ENCODE results near the gene B4GALNT2.

B4GALNT2 gene

DNA sequence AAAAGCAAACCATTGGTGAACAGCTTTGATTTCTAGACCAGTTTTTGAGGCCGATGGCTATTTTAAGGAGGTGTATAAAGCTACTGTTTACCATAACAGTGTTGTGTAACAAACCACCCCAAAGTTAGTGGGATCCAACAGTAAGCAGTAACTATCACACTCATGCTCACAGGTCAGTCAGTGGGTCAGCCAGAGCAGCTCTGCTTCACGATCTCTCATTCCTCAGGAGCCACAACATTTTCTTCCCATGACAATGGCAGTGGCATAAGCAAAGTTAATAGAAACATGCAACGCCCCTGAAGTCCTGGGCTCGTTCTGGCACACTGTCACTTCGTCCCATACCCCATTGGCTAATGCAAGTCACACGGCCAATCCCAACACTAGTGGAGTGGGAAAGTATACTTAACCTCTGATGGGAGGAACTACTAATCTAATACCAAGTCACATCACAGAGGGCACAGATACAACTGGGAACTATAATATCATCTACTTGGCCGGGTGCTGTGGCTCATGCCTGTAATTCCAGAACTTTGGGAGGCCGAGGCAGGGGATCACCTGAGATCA is 28.0 kb upstream of the B4GALNT2 start:
- no peak for DNase-seq (ENCODE audit: extremely low read depth, insufficient read length)
- H3K36me3 ChIP-seq (ENCODE audit: control insufficient read depth, insufficient read depth, low read length) = no peaks in the 10 kb centered on the region

DNA sequence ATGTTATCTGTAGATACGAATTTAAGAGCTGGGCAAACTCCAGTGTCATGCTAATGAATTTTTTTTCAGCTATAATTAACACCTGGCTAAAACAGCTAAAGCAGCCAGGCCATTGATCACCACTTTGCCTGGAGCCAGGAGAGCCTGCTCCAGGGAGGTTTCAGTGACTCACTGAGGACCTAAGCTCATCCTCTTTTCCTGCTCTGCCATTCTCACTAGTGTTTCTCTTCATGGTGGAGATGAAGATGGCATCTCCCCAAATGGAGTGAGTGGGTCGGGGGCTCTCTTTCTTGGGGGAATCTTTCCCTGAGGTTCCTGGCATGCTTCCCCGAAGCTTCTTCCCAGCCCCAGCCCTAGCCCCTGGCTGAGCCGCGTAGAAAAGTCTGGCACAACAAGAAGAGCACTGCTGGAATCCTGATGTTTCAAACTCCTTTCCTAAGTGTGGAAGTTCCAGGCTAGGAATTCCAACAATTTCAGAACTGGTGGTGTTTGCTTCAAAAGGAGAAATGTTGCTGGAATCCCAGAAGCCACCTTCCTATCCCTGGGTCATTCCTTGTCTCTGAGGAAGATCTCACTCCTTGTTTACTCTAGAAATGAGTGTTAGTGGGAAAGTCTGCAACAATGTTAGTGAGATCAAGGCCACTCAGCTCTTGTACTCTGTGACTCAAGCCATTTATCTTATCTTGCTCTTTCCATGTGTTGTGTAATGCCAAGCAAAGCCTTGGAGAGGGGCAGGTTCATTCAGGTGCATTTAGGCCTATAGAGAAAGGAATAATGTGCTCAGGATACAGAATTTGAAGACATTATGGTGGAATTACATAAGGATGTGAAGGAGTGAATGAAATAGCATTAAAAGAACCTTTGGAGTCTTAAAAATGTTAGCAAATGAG is 26.0 kb upstream of the B4GALNT2 start:
- TF ChIP-seq, protein P1, sequence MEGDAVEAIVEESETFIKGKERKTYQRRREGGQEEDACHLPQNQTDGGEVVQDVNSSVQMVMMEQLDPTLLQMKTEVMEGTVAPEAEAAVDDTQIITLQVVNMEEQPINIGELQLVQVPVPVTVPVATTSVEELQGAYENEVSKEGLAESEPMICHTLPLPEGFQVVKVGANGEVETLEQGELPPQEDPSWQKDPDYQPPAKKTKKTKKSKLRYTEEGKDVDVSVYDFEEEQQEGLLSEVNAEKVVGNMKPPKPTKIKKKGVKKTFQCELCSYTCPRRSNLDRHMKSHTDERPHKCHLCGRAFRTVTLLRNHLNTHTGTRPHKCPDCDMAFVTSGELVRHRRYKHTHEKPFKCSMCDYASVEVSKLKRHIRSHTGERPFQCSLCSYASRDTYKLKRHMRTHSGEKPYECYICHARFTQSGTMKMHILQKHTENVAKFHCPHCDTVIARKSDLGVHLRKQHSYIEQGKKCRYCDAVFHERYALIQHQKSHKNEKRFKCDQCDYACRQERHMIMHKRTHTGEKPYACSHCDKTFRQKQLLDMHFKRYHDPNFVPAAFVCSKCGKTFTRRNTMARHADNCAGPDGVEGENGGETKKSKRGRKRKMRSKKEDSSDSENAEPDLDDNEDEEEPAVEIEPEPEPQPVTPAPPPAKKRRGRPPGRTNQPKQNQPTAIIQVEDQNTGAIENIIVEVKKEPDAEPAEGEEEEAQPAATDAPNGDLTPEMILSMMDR (IDR thresholded peaks at IDR 0.05; ENCODE audit: insufficient read depth, low read length, poor library complexity, severe bottlenecking) = no peak
- Histone ChIP-seq H3K36me3 (ENCODE audit: control insufficient read depth, insufficient read depth, low read length) (no peaks in the 10 kb centered on the region), H3K27me3 (replicated peaks; ENCODE audit: control insufficient read depth, insufficient read depth, low read length) (no peaks in the 10 kb centered on the region), H3K4me3 (replicated peaks; ENCODE audit: low read depth, low read length) (no peak overlapping the region)
- DNase-seq (ENCODE audit: extremely low read depth, insufficient read length) = no peak

More for the DNA sequence above, 28.0 kb upstream of the B4GALNT2 start:
- H3K4me3 ChIP-seq (replicated peaks; ENCODE audit: low read depth, low read length) = no peak overlapping the region
- H3K27me3 ChIP-seq (replicated peaks; ENCODE audit: control insufficient read depth, insufficient read depth, low read length) = no peaks in the 10 kb centered on the region
- TF ChIP-seq, protein P1 (IDR thresholded peaks at IDR 0.05; ENCODE audit: insufficient read depth, low read length, poor library complexity, severe bottlenecking) = no peak

- TF ChIP-seq, protein P1 (IDR thresholded peaks at IDR 0.05; ENCODE audit: insufficient read depth, low read length, poor library complexity, severe bottlenecking) = no peak
- no peaks in the 10 kb centered on the region for H3K36me3 ChIP-seq (ENCODE audit: control insufficient read depth, insufficient read depth, low read length)
- no peak overlapping the region for H3K4me3 ChIP-seq (replicated peaks; ENCODE audit: low read depth, low read length)
- no peaks in the 10 kb centered on the region for H3K27me3 ChIP-seq (replicated peaks; ENCODE audit: control insufficient read depth, insufficient read depth, low read length)
- DNase-seq (ENCODE audit: extremely low read depth, insufficient read length) = no peak
Observed at GRCh38 chr17:49107211-49107557, 25.4 kb upstream of the B4GALNT2 start.

DNA sequence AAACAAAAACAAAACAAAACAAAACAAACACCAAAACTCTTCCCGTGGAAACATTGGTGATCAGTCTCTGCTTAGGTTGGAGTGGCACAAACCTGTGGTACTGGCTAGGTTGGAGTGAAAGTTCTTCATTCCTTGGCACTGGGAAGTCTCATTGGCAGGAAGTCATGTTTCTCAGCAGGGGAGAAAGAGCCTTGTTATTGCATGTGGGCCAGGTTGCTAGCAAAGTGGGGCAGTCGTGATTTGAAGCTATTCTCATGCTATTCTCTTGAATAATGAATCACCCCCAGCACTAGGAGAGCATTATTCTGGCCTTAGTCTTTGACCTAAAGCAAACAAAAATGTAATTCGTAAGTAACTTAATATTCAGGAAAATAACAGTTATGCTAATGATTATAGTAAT is 24.3 kb upstream of the B4GALNT2 start:
- TF ChIP-seq, protein P1 (IDR thresholded peaks at IDR 0.05; ENCODE audit: insufficient read depth, low read length, poor library complexity, severe bottlenecking) = no peak
- Histone ChIP-seq H3K4me3 (replicated peaks; ENCODE audit: low read depth, low read length) (no peak overlapping the region), H3K36me3 (ENCODE audit: control insufficient read depth, insufficient read depth, low read length) (no peaks in the 10 kb centered on the region), H3K27me3 (replicated peaks; ENCODE audit: control insufficient read depth, insufficient read depth, low read length) (no peaks in the 10 kb centered on the region)
- no peak for DNase-seq (ENCODE audit: extremely low read depth, insufficient read length)

DNA sequence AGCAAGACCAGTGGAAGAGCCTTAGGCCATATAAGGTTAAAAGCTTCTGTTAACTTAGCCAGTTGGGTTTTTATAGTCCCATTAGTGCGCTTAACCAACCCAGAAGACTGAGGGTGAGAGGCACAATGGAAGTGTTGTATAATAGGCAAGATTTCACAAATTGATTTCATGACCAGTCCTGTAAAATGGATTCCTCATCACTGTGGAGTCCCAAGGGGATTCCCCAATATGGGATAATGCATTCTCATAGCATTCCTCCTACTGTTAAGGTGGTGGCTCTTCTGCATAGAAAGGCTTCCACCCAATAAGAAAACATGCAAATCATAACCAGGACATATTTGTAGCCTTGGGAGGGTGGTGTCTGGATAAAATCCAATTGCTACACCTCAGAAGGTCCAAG is 22.1 kb upstream of the B4GALNT2 start:
- no peaks in the 10 kb centered on the region for H3K27me3 ChIP-seq (replicated peaks; ENCODE audit: control insufficient read depth, insufficient read depth, low read length)
- H3K4me3 ChIP-seq (replicated peaks; ENCODE audit: low read depth, low read length) = no peak overlapping the region
- TF ChIP-seq, protein P1 (IDR thresholded peaks at IDR 0.05; ENCODE audit: insufficient read depth, low read length, poor library complexity, severe bottlenecking) = no peak
- no peaks in the 10 kb centered on the region for H3K36me3 ChIP-seq (ENCODE audit: control insufficient read depth, insufficient read depth, low read length)
- no peak for DNase-seq (ENCODE audit: extremely low read depth, insufficient read length)
